NT2/D1 (cell line): Measurements from ENCODE around the gene KLF7.

Experiments used
- SUZ12 ChIP-seq: IDR thresholded peaks from 2 replicates; pipeline ENCODE4 v1.6.1; 2011; ENCODE audit not compliant: insufficient read length, insufficient read depth; ENCODE audit errors: extremely low read depth
- YY1 ChIP-seq: IDR thresholded peaks from 2 replicates; pipeline ENCODE4 v1.6.1; 2011; ENCODE audit not compliant: insufficient read length, insufficient read depth
- ZNF274 ChIP-seq: IDR thresholded peaks from 2 replicates; pipeline ENCODE4 v1.6.1; 2011; ENCODE audit warnings: mild to moderate bottlenecking, low read depth, low read length

- TF ChIP-seq YY1 (no peak), SUZ12 (no peak), ZNF274 (no peak)
These were observed 42.4 kb downstream of the KLF7 start for GRCh38 chr2:207123335-207123744.
